RPMI7951 (cell line): Measurements from ENCODE around the gene GMDS. TPM values are rescaled to one million over a fixed set of nuclear protein-coding genes. Genes with fewer than 3 reads are reported as not detected.

Experiments used
- DNase-seq: peaks from one replicate; pipeline ENCODE4 v3.0.0-alpha.2; 2012; ENCODE audit warnings: low read depth
- total RNA-seq: library from RNA; depleted of rRNA; stranded (reverse); fragments of >200 nt; shearing (Covaris generic); gene quantifications from 2 replicates; pipeline ENCODE4 v1.2.3, GENCODE V29; 2014

The GMDS gene
- total RNA-seq, 1 experiment from 2014 or later = 7.4 TPM

GRCh38 chr6:1801401-1801800, 444.0 kb downstream of the GMDS start:
- no peak for DNase-seq

DNA sequence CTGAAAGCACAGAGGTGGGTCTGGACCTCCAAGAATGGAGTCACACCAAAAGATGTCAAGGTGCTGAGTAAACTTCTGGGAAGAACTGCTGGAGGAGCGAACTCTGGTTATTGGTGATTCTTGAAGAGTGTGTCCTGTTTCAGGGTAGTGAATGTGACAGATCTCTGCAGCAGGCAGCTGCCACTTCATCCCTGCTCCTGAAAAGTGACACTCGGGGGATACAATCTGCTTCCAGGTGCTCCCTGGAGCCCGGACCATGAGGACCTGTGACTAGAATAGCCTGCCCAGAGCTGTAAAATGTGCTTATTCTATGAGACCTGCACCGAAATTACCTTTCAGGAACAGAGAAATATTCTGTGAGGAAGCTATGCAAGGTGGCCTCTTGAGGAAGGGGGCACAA, 444.6 kb downstream of the GMDS start:
- no peak for DNase-seq

GRCh38 chr6:1798965-1799325, 446.5 kb downstream of the GMDS start:
- DNase-seq = no peak

DNA sequence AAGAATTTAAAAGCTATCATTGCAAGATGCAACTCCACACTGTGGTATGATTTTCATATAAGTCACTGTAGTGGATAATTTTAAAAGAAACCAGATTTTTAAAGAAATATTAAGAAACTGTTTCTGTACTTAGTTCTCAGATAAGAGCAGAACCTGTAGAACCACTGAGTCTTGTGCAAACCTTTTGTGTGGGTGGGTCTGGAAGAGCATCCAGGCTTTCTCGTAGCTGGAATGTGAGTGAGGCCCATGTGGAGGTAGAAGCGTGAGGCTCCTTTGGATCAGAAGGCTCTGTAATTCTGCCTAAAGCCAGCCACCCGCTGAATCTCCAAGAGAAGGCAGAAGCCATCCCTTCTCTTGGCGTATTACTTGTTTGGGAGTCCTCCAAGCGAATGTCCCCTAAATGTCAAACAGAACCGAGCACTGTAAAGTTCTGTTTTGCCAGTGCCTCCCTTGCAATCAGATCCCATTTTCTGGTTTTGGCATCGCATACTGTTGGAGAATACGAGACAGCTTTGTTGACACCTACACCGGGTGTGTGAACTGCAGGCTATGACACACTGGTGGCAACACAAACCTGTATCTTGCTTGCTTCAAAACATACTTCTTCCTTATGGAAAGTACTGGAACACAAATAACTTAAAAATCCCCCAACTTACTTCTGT, 447.0 kb downstream of the GMDS start:
- DNase-seq = no peak

- DNase-seq = peak; percentile 10
Observed at GRCh38 chr6:1797801-1798200, 447.6 kb downstream of the GMDS start.

GRCh38 chr6:1796706-1797529, 448.5 kb downstream of the GMDS start:
- no peak for DNase-seq

GRCh38 chr6:1795910-1796309, 449.5 kb downstream of the GMDS start:
- no peak for DNase-seq

- DNase-seq = peak; percentile 29
Observed at GRCh38 chr6:1792989-1793388, 452.4 kb downstream of the GMDS start.

GRCh38 chr6:1790684-1791083, 454.7 kb downstream of the GMDS start:
- DNase-seq = no peak

- DNase-seq = peak; percentile 33
Observed at GRCh38 chr6:1789092-1789491, 456.3 kb downstream of the GMDS start.

DNA sequence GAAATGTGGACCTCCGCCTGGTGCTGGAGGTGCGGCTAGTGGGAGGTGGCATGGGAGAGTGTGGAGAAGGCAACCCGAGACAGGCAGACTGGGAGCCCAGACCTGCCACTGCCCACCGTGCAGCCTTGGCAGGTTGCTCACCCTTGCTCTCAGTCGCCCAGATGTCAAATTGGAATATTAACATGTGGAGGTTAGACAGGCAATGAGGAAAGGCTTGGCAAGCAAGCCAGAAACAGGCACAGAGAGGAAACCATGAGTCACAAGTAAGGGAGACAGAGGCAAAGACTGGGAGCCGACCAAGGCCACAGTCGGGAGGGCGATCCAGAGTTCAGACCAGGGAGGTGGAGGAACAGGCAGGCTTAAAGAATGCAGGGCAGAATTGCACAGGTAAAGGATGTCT, 457.5 kb downstream of the GMDS start:
- peak; percentile 46 for DNase-seq

- DNase-seq = no peak
Observed at GRCh38 chr6:1786455-1787453, 458.7 kb downstream of the GMDS start.

GRCh38 chr6:1784422-1784884, 461.0 kb downstream of the GMDS start:
- no peak for DNase-seq

DNA sequence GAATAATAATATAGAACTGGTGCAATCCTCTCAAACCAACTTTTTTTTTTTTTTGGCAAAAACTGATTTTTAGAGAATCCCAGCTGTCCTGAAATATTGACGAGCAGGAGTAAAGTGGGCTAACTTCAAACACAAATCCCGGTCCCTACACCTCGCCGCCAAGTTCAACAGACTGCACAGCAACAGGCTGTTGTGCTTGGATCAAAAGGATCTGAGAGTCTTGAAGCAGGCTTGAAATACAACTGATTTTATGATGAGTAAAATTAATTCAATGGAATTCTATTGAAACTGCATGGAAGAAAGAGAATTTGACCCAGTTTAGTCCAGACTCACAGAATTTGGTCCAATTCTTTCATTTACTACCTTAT, 463.6 kb downstream of the GMDS start:
- no peak for DNase-seq

DNA sequence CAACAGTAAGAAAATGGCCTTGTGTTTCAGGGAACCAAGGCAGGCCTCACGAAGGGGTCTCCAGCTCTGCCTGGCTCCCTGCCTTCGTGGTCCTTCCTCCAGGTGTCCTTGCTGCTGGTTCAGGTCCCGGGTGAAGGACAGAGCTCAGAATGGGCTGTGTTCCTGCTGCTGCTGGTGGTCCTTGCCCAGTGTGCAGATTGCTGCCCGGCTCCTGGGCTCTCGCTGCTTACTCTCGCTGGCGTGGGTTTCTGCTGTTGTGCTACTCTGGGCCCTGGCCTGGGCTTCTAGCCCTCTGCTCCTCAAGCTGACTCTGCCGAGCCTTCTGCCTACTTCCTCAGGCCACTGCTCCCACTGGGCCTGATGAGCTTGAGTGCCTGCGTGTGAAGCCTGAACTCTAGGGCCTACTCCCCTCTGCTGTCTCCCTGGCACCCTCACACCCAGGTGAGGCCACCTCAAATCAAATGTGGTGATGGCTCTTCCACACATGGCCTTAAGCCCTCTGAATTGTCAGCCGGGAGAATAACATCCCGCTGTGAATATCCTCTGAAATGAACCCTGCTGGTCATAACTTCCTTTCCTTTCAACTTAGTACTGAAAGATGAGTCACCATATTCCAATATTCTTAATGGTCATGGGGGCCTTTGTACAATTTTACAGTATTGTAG, 464.1 kb downstream of the GMDS start:
- no peak for DNase-seq

GRCh38 chr6:1780251-1780867, 465.0 kb downstream of the GMDS start:
- no peak for DNase-seq

DNA sequence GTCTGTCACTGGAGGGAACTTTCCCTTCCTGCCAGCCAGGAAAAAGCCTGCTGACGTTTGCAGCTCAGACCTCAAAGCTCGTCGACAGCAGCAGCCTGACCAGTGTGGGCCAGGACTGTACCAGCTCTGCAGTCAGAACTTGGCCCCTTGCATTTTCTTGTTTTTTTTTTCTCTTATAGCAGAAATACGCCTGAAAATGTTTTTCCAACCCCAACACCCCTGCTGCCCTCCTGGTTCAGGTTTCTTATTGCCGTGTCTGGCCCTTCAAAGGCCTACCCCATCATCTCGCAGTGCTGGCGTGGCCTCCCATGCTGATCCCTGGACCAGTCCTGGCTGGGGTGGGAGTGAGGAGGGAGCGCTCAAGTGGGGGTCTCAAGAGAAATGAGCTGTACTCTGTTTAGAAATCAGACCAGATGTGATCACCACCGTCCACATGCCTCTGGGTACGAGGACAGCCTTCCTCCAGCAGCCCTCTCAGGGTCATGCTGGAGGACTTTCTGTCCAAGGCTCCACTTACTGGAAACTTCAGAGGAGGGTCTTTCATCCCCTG, 466.6 kb downstream of the GMDS start:
- DNase-seq = no peak

GRCh38 chr6:1777921-1778685, 467.3 kb downstream of the GMDS start:
- DNase-seq = no peak

GRCh38 chr6:1775441-1775840, 470.0 kb downstream of the GMDS start:
- no peak for DNase-seq
